Measurements from ENCODE around the gene LAMP2.

- TF ChIP-seq, protein P1, sequence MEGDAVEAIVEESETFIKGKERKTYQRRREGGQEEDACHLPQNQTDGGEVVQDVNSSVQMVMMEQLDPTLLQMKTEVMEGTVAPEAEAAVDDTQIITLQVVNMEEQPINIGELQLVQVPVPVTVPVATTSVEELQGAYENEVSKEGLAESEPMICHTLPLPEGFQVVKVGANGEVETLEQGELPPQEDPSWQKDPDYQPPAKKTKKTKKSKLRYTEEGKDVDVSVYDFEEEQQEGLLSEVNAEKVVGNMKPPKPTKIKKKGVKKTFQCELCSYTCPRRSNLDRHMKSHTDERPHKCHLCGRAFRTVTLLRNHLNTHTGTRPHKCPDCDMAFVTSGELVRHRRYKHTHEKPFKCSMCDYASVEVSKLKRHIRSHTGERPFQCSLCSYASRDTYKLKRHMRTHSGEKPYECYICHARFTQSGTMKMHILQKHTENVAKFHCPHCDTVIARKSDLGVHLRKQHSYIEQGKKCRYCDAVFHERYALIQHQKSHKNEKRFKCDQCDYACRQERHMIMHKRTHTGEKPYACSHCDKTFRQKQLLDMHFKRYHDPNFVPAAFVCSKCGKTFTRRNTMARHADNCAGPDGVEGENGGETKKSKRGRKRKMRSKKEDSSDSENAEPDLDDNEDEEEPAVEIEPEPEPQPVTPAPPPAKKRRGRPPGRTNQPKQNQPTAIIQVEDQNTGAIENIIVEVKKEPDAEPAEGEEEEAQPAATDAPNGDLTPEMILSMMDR (IDR thresholded peaks at IDR 0.05; ENCODE audit: low read depth, low read length) = no peak
- TF ChIP-seq EZH2phosphoT487 (IDR thresholded peaks at IDR 0.05; ENCODE audit: low read depth) = no peak
Measured at GRCh38 chrX:120468825-120469525, at the start of gene LAMP2.

Data from OCI-LY3 (cell line).